GM12878 (cell line): ENCODE measurements around the gene ETV7. TPM values are rescaled to one million over a fixed set of nuclear protein-coding genes. Genes with fewer than 3 reads are reported as not detected.

Source experiments
- ATAC-seq: fragments of 200-7000 bp; cut with Tn5 transposase; 3 replicates; pipeline ENCODE4 v1.9.1; 2020; ENCODE audit warnings: mild to moderate bottlenecking, moderate library complexity
- BruUV-seq: library from RNA; stranded (reverse); fragments of 400-500 nt; replicated peaks from 2 replicates; lab custom pipeline; 2021; lab: Mats Ljungman, UMichigan
- CTCF ChIA-PET: fragments of 300-600 bp; sonication (Branson Sonifier 250); formaldehyde crosslinking; extraction: SDS; loops from one replicate; lab custom pipeline; 2021; ENCODE audit warnings: inconsistent platforms; lab: Yijun Ruan, JAX
- POLR2A ChIA-PET: fragments of 350-600 bp; formaldehyde crosslinking; extraction: SDS; loops from one replicate; lab custom pipeline; 2021; ENCODE audit warnings: inconsistent platforms; lab: Charles Lee
- RAD21 ChIA-PET: fragments of 300-600 bp; sonication (Branson Sonifier 250); formaldehyde crosslinking; loops from one replicate; lab custom pipeline; 2023; ENCODE audit warnings: antibody characterized with exemption; ENCODE audit not compliant: unreplicated experiment; lab: Charles Lee
- SMC1A ChIA-PET: fragments of 300-600 bp; sonication (Branson Sonifier 250); formaldehyde crosslinking; loops from one replicate; lab custom pipeline; 2023; ENCODE audit not compliant: unreplicated experiment, uncharacterized antibody; lab: Charles Lee
- DNase-seq: peaks from one replicate; pipeline ENCODE4 v3.0.0-alpha.2; 2011; ENCODE audit warnings: low read depth, low spot score
- FAIRE-seq: peaks from 3 replicates; lab custom pipeline; 2011; peaks lifted over from hg19 to GRCh38; lab: Jason Lieb, UNC
- H2AFZ ChIP-seq: 2 replicates; pipeline ENCODE4 v1.6.0; 2011; ENCODE audit warnings: low read depth, low read length, control low read depth; ENCODE audit not compliant: control insufficient read depth
- H3K27ac ChIP-seq: 2 replicates; pipeline ENCODE4 v1.5.1; 2011; ENCODE audit warnings: control low read depth; ENCODE audit not compliant: control insufficient read depth, insufficient read depth
- H3K27me3 ChIP-seq, 2 experiments: replicated peaks in 1 of 2; 2 replicates each; pipeline versions ENCODE4 v1.6.0 to v1.6.1; 2011; ENCODE audit warnings: low read length in 1 of 2; ENCODE audit not compliant: control insufficient read depth in 2 of 2, insufficient read depth in 2 of 2
- H3K36me3 ChIP-seq, 2 experiments: 2 replicates each; pipeline ENCODE4 v1.5.1; 2011; ENCODE audit warnings: low read length in 1 of 2; ENCODE audit not compliant: control insufficient read depth in 2 of 2, insufficient read depth in 2 of 2
- H3K4me1 ChIP-seq: 2 replicates; pipeline ENCODE4 v1.6.1; 2011; ENCODE audit warnings: mild to moderate bottlenecking, low read length, moderate library complexity, mixed read lengths; ENCODE audit not compliant: control insufficient read depth, insufficient read depth
- H3K4me2 ChIP-seq: 2 replicates; pipeline ENCODE4 v1.6.0; 2011; ENCODE audit warnings: control low read depth; ENCODE audit not compliant: control insufficient read depth, insufficient read depth
- H3K4me3 ChIP-seq: fragments of 200-600 bp; sonication (generic); 2 replicates; pipeline ENCODE4 v1.5.1; 2016
- H3K79me2 ChIP-seq: 2 replicates; pipeline ENCODE4 v1.6.0; 2011; ENCODE audit warnings: low read length; ENCODE audit not compliant: control insufficient read depth, insufficient read depth
- H3K9ac ChIP-seq: 2 replicates; pipeline ENCODE4 v1.8.0; 2011; ENCODE audit warnings: low read length, control low read depth, mixed read lengths; ENCODE audit not compliant: control insufficient read depth, insufficient read depth
- H3K9me3 ChIP-seq: replicated peaks from 3 replicates; pipeline ENCODE4 v1.5.1; 2011; ENCODE audit warnings: mild to moderate bottlenecking, low read length; ENCODE audit not compliant: control insufficient read depth, insufficient read depth
- H4K20me1 ChIP-seq: 2 replicates; pipeline ENCODE4 v1.6.0; 2011; ENCODE audit not compliant: control insufficient read depth, insufficient read depth
- BHLHE40 ChIP-seq, 2 experiments: fragments of 450-650 bp in 1 of 2; IDR thresholded peaks; 2 replicates each; pipeline ENCODE4 v1.6.1; 2011 to 2017; ENCODE audit warnings: low read depth in 2 of 2, borderline replicate concordance in 1 of 2, improper control_type of control experiment in 1 of 2, low read length in 1 of 2, mild to moderate bottlenecking in 1 of 2
- E2F4 ChIP-seq: IDR thresholded peaks from 2 replicates; pipeline ENCODE4 v1.6.1; 2012; ENCODE audit warnings: low read depth, low read length, improper control_type of control experiment
- E2F8 ChIP-seq: fragments of 450-650 bp; IDR thresholded peaks from 2 replicates; pipeline ENCODE4 v1.6.1; 2018; ENCODE audit warnings: mild to moderate bottlenecking, low read depth, moderate library complexity; ENCODE audit not compliant: partially characterized antibody
- FOXM1 ChIP-seq: IDR thresholded peaks from 2 replicates; pipeline ENCODE4 v1.6.1; 2012; ENCODE audit warnings: low read depth, mild to moderate bottlenecking, inconsistent platforms, low read length, moderate library complexity
- MEF2B ChIP-seq: fragments of 450-650 bp; IDR thresholded peaks from 2 replicates; pipeline ENCODE4 v1.6.1; 2018; ENCODE audit warnings: mild to moderate bottlenecking, moderate library complexity; ENCODE audit not compliant: partially characterized antibody, poor library complexity, severe bottlenecking
- MTA2 ChIP-seq: fragments of 450-650 bp; IDR thresholded peaks from 2 replicates; pipeline ENCODE4 v1.6.1; 2016; ENCODE audit warnings: low read depth, mild to moderate bottlenecking, moderate library complexity
- RAD21 ChIP-seq: IDR thresholded peaks from 2 replicates; pipeline ENCODE4 v1.6.1; 2011; ENCODE audit warnings: mild to moderate bottlenecking, low read depth, low read length, moderate library complexity; ENCODE audit not compliant: insufficient read depth
- SIN3A ChIP-seq: IDR thresholded peaks from 2 replicates; pipeline ENCODE4 v1.6.1; 2012; ENCODE audit warnings: low read depth, low read length, improper control_type of control experiment
- SP1 ChIP-seq: IDR thresholded peaks from one replicate; pipeline ENCODE4 v1.6.1; 2011; ENCODE audit warnings: low read depth, low read length
- SPI1 ChIP-seq: IDR thresholded peaks from 2 replicates; pipeline ENCODE4 v1.6.1; 2011; ENCODE audit warnings: low read depth, mild to moderate bottlenecking, low read length, moderate library complexity, borderline replicate concordance; ENCODE audit not compliant: insufficient read depth
- TARDBP ChIP-seq: IDR thresholded peaks from 2 replicates; pipeline ENCODE4 v1.6.1; 2016; ENCODE audit warnings: borderline replicate concordance
- WGBS: methylation state at CpG from one replicate; pipeline ENCODE4 v1.1.6; 2016; ENCODE audit warnings: low lambda C conversion rate; ENCODE audit not compliant: insufficient replicate concordance, insufficient coverage; ENCODE audit errors: missing lambda C conversion rate; 5-methylcytosine and 5-hydroxymethylcytosine counted together
- in situ Hi-C: fragments of 300-500 bp; cut with MboI; formaldehyde crosslinking; loops from 9 replicates; pipeline ENCODE4 v1.14.3; 2018; ENCODE audit warnings: mixed read lengths
- intact Hi-C: fragments of 100-400 bp; cut with micrococcal nuclease; formaldehyde crosslinking; loops from one replicate; pipeline ENCODE4 v1.14.2; 2022; ENCODE audit not compliant: unreplicated experiment
- polyA plus RNA-seq, 11 experiments: library from polyadenylated mRNA; depleted of rRNA in 4 of 11; unstranded in 6 of 11; stranded (reverse) in 5 of 11; fragments of >200 nt; fragmentation: Nextera tagmentation in 4 of 11; fragmentation: Illumina TruSeq in 1 of 11; extraction: Ambion mirVana in 4 of 11; extraction: Trizol in 1 of 11; gene quantifications; 1 replicate in 1 of 11; 2 replicates in 10 of 11; pipeline versions ENCODE4 v1.2.1 to v1.2.3, GENCODE V29; 2011 to 2016; ENCODE audit warnings: inconsistent platforms in 2 of 11, missing spikeins in 2 of 11, low read depth in 1 of 11
- total RNA-seq, 4 experiments: library from RNA; depleted of rRNA in 3 of 4; stranded (reverse); fragments of >200 nt in 3 of 4; fragmentation: Illumina TruSeq in 1 of 4; extraction: Trizol in 1 of 4; gene quantifications; 2 replicates each; pipeline versions ENCODE4 v1.2.1 to v1.2.3, GENCODE V29; 2013 to 2021
- TF ChIP-seq, protein P1 (sequence below): fragments of 450-650 bp; IDR thresholded peaks from 2 replicates; pipeline ENCODE4 v1.6.1; 2017; ENCODE audit warnings: mild to moderate bottlenecking, moderate library complexity

The ETV7 gene
- total and polyA plus RNA-seq, 10 of the 15 experiments (the other 5 are each of a cell fraction or from before 2014, with no cell fraction given): 0.04 to 1.8 (median 1.3) TPM

DNA sequence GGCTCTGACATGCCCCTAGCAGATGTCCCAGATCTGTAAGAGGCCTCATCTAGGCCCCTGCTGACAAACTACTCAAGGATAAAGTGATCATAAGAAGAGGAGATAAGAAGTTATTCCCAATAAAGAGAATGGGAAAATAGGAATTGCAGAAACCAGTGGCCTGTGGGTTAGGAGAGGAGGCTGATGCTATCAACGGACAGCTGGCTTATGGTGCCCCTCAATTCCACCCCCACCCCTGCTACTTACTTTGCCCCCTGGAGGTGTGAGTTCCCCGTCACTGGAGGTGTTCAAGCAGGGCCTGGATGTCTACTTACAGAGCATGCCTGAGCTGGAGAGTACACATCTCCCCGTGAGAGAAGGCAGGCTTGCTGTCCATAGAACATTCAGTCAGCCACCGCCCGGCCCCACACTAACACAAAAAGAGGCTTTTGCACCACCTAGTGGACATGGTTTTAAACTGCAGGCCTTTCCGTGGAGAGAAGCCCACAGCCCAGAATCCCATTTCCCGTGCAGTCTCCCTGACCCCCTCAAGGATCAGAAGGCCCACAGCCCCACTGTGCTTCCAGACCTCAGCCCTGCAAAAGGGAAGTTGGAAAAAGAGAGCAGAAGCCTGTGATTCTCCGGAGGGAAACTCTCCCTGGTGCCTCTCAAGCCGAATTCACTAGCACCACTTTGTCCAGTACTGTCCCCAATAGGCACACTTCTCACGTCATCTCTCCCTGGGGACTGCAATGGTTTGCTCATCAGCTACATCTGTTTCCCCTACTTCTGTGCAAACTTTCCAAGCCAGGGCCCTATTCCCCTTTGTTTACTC is 27.0 kb downstream of the ETV7 start:
- H3K9me3 ChIP-seq: no peaks in the 10 kb centered on the region
- SMC1A ChIA-PET: interaction anchor here (0.8 to 19.6 kb wide), 15 partner anchors 8 to 332 kb away, joined by 3 to 386 read pairs (median 6); partner anchors contain the start of genes BNIP5, MAPK13 and MAPK14
- no peak overlapping the region for H3K27ac ChIP-seq
- no peaks in the 10 kb centered on the region for H3K36me3 ChIP-seq
- DNase-seq (no peak), ATAC-seq (peak; percentile 65), FAIRE-seq (peak; percentile 57)
- H3K4me3 ChIP-seq: no peak overlapping the region
- no peaks in the 10 kb centered on the region for H4K20me1 ChIP-seq
- peaks cover 36% of the 10 kb centered on the region for H3K4me1 ChIP-seq
- peak overlapping the region; percentile 1; the same call in 1 of the 2 replicates for H3K4me2 ChIP-seq
- H3K27me3 ChIP-seq: no peaks in the 10 kb centered on the region
- CTCF ChIA-PET: interaction anchor here (0.6 to 17.3 kb wide), 21 partner anchors 9 to 422 kb away, joined by 3 to 483 read pairs (median 5); partner anchors contain the start of genes BNIP5, MAPK13 and MAPK14
- H3K9ac ChIP-seq: peak overlapping the region; percentile 32; the same call in 1 of the 2 replicates
- 12% methylated on average over 10 of the region's 10 CpGs for WGBS
- no TSS peak for BruUV-seq
- POLR2A ChIA-PET: interaction anchor here (0.7 to 3.1 kb wide), 6 partner anchors 13 to 332 kb away, joined by 3 to 30 read pairs (median 4); partner anchors contain the start of gene MAPK14
- intact Hi-C loops: loop anchor here (1.0 kb wide), 4 partner anchors 19 to 333 kb away; partner anchors contain the start of gene MAPK14
- no peaks in the 10 kb centered on the region for H3K79me2 ChIP-seq
- RAD21 ChIA-PET: interaction anchor here (0.6 to 11.7 kb wide), 19 partner anchors 9 to 332 kb away, joined by 3 to 311 read pairs (median 5); partner anchors contain the start of genes BNIP5, MAPK13 and MAPK14
- peak overlapping the region; percentile 75 for H2AFZ ChIP-seq
- in situ Hi-C loops: no loop called here
- peak; percentile 14 to 51; a peak in 2 of 4 replicates for TF ChIP-seq BHLHE40 (IDR thresholded peaks at IDR 0.05; ENCODE audit: borderline replicate concordance in 1 of 2, low read depth in 2 of 2, low read length in 1 of 2)
- TF ChIP-seq SIN3A: 0 out of 2 replicates have a peak, but pooled peaks have one; percentile 44
- no peak for TF ChIP-seq SP1
- TF ChIP-seq FOXM1: 0 out of 2 replicates have a peak, but pooled peaks have one; percentile 57
- 0 out of 2 replicates have a peak, but pooled peaks have one; percentile 17 for TF ChIP-seq E2F4
- no peak for TF ChIP-seq TARDBP
- TF ChIP-seq E2F8: no peak
- peak; percentile 33; the same call in 1 of the 2 replicates for TF ChIP-seq MTA2
- TF ChIP-seq, protein P1, sequence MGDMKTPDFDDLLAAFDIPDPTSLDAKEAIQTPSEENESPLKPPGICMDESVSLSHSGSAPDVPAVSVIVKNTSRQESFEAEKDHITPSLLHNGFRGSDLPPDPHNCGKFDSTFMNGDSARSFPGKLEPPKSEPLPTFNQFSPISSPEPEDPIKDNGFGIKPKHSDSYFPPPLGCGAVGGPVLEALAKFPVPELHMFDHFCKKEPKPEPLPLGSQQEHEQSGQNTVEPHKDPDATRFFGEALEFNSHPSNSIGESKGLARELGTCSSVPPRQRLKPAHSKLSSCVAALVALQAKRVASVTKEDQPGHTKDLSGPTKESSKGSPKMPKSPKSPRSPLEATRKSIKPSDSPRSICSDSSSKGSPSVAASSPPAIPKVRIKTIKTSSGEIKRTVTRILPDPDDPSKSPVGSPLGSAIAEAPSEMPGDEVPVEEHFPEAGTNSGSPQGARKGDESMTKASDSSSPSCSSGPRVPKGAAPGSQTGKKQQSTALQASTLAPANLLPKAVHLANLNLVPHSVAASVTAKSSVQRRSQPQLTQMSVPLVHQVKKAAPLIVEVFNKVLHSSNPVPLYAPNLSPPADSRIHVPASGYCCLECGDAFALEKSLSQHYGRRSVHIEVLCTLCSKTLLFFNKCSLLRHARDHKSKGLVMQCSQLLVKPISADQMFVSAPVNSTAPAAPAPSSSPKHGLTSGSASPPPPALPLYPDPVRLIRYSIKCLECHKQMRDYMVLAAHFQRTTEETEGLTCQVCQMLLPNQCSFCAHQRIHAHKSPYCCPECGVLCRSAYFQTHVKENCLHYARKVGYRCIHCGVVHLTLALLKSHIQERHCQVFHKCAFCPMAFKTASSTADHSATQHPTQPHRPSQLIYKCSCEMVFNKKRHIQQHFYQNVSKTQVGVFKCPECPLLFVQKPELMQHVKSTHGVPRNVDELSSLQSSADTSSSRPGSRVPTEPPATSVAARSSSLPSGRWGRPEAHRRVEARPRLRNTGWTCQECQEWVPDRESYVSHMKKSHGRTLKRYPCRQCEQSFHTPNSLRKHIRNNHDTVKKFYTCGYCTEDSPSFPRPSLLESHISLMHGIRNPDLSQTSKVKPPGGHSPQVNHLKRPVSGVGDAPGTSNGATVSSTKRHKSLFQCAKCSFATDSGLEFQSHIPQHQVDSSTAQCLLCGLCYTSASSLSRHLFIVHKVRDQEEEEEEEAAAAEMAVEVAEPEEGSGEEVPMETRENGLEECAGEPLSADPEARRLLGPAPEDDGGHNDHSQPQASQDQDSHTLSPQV: 0 out of 2 replicates have a peak, but pooled peaks have one; percentile 46
- peak; percentile 94 for TF ChIP-seq RAD21
- TF ChIP-seq SPI1: peak; percentile 2; the same call in 1 of the 2 replicates
- peak; percentile 96 for TF ChIP-seq MEF2B
